GM19328 (cell line): ENCODE data around the gene OPRD1.
"Not testable (repeated sequence)": the region's sequence is repeated elsewhere in the genome, so short reads cannot be mapped to it uniquely, and the experiment has no call there.

ENCODE experiments used
- ATAC-seq: cut with Tn5 transposase; IDR thresholded peaks from one replicate; pipeline ENCODE4 v1.9.1; 2021; ENCODE audit warnings: mild to moderate bottlenecking, moderate library complexity; ENCODE audit not compliant: unreplicated experiment

The OPRD1 gene

GRCh38 chr1:28840928-28841544 lies 29.1 kb downstream of the OPRD1 start:
- ATAC-seq = no peak

- no peak for ATAC-seq
Measured at GRCh38 chr1:28845786-28846543, 34.0 kb downstream of the OPRD1 start.

GRCh38 chr1:28847207-28847606 lies 35.2 kb downstream of the OPRD1 start:
- not testable (repeated sequence) for ATAC-seq

DNA sequence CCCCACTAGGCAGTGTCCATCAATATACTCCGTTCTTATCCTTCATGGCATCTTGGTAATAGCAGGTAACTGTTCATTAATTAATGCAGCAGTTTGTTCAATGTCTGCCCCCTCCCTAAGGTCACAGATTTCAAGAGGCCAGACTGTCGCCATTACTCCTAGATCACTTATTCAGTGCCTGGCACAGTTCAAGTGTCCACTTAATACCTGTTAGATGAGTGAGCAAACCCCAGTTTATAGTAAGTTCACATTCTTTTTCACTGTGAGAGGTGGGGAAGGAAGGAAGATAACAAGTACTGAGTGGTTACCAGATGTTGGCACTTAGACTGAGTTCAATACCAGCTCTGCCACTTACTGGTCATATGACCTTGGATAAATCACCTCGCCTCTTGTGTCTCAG lies 36.4 kb downstream of the OPRD1 start:
- no peak for ATAC-seq

DNA sequence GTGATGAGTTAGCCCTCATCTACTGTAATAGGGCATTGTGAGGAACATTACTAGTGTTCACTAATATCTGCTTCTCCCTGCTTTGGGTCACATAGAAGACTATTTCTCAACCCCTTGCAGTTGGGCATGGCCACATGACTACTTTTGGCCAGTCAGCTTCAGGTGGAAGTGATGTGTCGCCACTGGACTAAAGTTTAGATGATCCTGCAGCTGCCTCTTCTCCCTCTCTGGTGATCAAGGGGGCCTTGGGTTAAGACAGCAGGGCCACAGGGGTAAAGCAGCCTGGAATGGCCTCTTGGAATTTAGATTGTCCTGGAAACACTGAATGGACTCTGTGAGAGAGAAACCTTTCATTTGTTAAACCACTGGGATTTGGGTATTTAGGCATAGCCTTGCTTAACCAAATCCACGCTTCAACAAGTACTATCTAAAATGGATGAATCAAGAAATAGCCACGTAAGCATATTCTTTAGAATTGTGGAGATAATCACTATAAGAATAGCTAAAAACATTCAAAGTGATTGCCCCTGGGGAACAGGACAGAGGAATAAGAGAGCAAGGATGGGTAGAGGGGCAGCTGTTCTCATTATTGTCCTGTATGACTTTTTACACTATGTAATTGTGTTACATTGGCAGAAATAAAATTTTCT lies 41.2 kb downstream of the OPRD1 start:
- ATAC-seq = no peak

DNA sequence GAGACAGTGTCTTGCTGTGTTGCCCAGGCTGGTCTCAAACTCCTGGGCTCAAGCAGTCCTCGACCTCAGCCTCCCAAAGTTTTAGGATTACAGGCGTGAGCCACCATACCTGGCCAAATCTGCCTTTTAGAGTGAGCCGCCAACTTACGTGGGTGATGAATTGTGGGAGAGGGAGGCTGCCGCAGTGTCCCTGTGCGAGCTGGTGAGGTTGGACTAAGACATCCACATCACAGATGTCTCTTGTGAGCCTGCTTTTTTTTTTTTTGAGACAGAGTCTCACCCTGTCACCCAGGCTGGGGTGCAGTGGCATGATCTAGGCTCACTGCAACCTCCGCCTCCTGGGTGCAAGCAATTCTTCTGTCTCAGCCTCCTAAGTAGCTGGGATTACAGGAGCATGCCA lies 42.4 kb downstream of the OPRD1 start:
- ATAC-seq = not testable (repeated sequence)

GRCh38 chr1:28855046-28855445 lies 43.1 kb downstream of the OPRD1 start:
- no peak for ATAC-seq

- no peak for ATAC-seq
Measured at GRCh38 chr1:28855469-28855951, 43.5 kb downstream of the OPRD1 start.

- no peak for ATAC-seq
Measured at GRCh38 chr1:28855969-28856368, 44.0 kb downstream of the OPRD1 start.

GRCh38 chr1:28860332-28861073 lies 48.5 kb downstream of the OPRD1 start:
- ATAC-seq = no peak

- ATAC-seq = no peak
Measured at GRCh38 chr1:28862571-28863403, 50.8 kb downstream of the OPRD1 start.

DNA sequence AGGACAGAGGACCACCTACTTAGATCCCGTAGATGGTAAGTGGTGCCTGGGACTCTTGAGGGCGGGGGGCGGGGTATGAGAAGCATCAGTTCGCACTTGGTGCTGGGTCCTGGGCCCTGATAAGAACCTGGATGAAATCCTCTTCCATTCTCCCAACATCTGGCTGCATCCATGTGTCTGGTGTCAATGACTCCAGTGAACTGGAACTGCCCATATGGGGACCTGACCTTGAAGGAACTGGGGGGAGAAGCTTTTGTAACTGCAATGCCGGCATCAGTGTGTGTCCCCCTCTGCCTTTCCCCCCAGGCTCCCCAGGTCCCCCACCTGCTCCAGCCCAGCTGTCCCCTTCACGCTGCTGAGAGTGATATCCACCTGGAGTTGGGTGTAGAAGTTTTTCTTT lies 52.7 kb downstream of the OPRD1 start:
- ATAC-seq = no peak

DNA sequence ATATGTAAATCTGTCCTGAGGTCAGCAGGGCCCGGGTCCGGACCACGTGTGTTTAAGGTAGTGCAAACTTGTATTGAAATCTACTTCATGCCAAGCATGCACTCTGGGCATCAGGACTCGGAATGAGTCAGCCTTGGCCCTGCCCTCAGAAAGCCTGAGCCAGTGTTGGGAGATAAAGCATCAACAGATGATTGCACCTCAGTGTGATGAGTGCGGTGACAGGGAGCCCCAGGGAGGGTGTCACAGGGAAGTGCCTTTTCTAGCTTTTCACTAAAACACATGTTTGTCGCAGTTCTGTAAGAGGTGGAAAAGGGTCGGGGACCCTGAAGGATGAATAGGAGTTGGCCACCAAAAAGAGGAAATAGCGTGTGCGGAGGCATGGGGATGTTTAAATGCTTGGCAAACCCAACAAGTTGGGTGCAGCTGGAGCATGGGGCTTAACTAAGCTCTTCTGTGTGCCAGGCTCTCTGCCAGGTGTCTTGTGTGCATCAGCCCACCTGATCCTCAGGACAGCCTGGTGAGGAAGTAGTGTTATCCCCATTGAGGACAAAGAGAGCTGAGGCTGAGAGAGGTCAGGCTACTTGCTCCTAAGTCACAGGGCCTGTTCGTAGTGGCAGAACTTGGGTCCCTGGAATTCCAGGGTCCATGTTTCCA lies 54.2 kb downstream of the OPRD1 start:
- no peak for ATAC-seq

DNA sequence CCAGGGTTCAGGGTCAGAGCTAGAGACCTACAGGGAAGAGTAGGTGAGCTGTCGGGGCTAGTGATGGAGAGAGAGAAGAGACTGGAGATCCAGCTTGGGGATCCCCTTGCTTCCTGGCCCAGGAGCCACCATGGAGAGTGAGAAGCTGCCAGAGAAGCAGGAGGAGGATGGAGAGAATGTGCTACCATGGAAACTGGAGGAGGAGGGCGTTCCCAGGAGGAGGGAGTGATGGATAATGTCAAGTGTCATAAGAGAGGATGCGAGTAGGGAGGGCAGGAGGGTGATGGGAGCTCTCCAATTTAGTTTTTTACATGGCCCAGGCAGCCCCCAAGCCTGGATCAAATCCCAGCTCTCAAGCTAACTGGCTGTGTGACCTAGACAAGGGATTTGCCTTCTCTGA lies 55.9 kb downstream of the OPRD1 start:
- ATAC-seq = no peak

- ATAC-seq = no peak
Measured at GRCh38 chr1:28869952-28870351, 58.0 kb downstream of the OPRD1 start.

DNA sequence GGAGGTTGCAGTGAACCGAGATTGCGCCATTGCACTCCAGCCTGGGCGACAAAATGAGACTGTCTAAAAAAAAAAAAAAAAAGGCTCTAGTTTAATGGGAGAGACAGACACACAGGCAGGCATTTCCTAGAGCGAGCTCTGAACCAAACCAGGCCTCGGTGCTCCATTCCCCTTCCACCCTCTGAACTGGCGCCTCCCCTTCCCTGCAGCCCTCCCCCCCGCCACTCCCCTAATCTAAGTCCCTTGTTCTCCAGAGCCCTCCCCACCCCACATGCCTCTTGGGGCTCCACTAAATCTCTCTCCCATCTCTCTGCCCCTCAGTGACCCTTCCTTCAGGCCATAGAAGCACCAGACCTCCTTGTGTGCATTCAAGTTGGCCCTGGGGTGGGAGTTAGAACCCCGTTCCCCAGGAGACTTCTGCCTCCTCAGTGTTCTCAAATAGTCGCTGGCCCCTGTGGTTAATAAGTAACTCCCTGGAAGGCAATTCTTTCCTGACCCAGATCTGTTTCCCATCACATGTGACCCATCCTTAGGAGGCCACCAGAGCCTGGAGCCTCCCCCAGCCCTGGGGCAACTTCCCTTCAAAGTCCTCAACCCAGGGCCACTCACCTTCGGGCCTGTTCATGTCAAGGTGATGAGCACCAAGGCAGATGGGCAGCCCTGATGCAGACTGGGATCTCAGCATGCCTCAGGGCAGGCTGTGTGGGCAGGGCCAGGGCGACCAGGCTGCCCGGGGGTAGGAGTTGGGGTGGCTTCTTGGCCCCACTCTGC lies 59.8 kb downstream of the OPRD1 start:
- ATAC-seq = no peak

DNA sequence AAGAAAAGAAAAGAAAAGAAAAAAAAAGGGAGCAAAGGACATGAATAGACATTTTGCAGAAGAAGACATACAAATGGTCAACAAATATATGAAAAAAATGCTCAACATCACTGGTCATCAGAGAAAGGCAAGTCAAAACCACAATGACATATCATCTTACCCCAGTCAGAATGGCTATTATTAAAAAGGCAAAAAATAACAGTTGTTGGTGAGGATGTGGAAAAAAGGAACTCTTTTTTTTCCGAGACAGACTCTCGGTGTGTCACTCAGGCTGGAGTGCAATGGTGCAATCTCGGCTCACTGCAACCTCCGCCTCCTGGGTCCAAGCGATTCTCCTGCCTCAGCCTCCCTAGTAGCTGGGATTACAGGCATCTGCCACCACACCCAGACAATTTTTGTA lies 63.2 kb downstream of the OPRD1 start:
- not testable (repeated sequence) for ATAC-seq

DNA sequence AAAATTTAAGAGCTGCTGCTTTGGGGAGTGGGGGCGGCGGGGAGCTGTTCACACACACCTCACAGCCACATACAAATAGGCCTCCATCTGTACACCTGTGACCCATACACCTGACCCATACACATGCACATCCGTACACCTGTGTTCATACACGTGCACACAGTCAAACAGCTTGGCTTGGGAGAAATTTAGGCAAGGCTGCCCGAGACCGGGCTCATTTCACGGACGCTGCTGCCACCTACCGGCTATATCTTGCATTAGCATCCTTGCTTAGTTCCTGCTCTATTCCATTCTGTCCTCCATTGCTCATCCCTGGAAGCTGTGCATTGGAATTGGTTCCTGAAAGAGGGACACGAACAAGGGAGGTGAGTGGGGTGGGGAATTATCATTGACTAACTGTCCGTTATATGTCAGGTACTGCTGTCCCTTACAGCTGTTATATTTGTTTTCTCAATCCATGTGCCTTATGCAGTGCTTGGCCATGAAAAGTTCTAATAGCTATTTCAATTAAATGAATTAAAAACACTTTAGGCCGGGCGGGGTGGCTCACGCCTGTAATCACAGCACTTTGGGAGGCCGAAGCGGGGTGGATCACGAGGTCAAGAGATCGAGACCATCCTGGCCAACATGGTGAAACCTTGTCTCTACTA lies 65.3 kb downstream of the OPRD1 start:
- ATAC-seq = no peak

DNA sequence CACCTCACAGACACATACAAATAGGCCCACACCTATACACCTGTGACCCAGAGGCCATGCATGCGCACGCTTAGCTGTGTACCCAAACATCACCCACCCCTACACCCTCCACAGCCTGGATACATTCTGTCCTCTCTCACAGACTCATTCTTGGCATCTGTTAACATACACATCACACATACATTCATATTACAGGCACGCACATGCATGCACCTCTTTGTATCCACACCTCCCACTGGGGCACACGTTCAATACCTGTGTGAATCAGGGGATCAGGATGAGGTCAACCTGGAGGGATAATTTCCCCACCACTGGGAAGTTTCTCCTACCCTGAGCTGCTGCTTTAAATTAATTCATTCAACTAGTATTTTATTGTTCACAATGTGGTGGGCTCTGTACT lies 66.8 kb downstream of the OPRD1 start:
- ATAC-seq = no peak
